ENCODE measurements around the gene MATCAP1.

GRCh38 chr16:67163999-67164558 is 19.7 kb downstream of the MATCAP1 start:
- TF ChIP-seq, protein P1, sequence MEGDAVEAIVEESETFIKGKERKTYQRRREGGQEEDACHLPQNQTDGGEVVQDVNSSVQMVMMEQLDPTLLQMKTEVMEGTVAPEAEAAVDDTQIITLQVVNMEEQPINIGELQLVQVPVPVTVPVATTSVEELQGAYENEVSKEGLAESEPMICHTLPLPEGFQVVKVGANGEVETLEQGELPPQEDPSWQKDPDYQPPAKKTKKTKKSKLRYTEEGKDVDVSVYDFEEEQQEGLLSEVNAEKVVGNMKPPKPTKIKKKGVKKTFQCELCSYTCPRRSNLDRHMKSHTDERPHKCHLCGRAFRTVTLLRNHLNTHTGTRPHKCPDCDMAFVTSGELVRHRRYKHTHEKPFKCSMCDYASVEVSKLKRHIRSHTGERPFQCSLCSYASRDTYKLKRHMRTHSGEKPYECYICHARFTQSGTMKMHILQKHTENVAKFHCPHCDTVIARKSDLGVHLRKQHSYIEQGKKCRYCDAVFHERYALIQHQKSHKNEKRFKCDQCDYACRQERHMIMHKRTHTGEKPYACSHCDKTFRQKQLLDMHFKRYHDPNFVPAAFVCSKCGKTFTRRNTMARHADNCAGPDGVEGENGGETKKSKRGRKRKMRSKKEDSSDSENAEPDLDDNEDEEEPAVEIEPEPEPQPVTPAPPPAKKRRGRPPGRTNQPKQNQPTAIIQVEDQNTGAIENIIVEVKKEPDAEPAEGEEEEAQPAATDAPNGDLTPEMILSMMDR (IDR thresholded peaks at IDR 0.05), result no peak
- TF ChIP-seq POLR2A (IDR thresholded peaks at IDR 0.05), result no peak

All from Peyer's patch (tissue), 4 donors.